Subcutaneous abdominal adipose tissue (tissue), 5 donors: ENCODE measurements around the gene MCF2L2.
A peak's percentile ranks its signal among the peaks of the same experiment; 100 is the strongest.

Source experiments
- H3K27ac ChIP-seq: one replicate; pipeline ENCODE4 v1.7.0; 2013; ENCODE audit warnings: low read depth, mild to moderate bottlenecking, inconsistent platforms, low read length, moderate library complexity
- H3K27me3 ChIP-seq, 5 donors: one replicate each; pipeline ENCODE4 v1.7.0; 2013; ENCODE audit warnings: low read length in 5 of 5, inconsistent platforms in 1 of 5; ENCODE audit not compliant: control insufficient read depth in 5 of 5, insufficient read depth in 4 of 5
- H3K36me3 ChIP-seq, 5 donors: one replicate each; pipeline ENCODE4 v1.7.0; 2013; ENCODE audit warnings: low read length in 5 of 5; ENCODE audit not compliant: control insufficient read depth in 5 of 5, insufficient read depth in 5 of 5
- H3K4me1 ChIP-seq, 5 donors: one replicate each; pipeline ENCODE4 v1.7.0; 2013; ENCODE audit warnings: low read length in 5 of 5, mild to moderate bottlenecking in 3 of 5, moderate library complexity in 1 of 5; ENCODE audit not compliant: control insufficient read depth in 5 of 5, insufficient read depth in 5 of 5
- H3K4me3 ChIP-seq, 5 donors: one replicate each; pipeline ENCODE4 v1.7.0; 2013; ENCODE audit warnings: low read length in 5 of 5, low read depth in 1 of 5
- H3K9ac ChIP-seq, 5 donors: one replicate each; pipeline ENCODE4 v1.7.0; 2013; ENCODE audit warnings: low read length in 5 of 5, mild to moderate bottlenecking in 4 of 5, moderate library complexity in 3 of 5
- H3K9me3 ChIP-seq, 5 donors: one replicate each; pipeline ENCODE4 v1.7.0; 2013; ENCODE audit warnings: low read length in 5 of 5; ENCODE audit not compliant: control insufficient read depth in 5 of 5
- donor health status: healthy.
- donor health status: healthy.
- donor health status: healthy.
- donor health status: healthy.
- donor health status: healthy.

MCF2L2 gene

DNA sequence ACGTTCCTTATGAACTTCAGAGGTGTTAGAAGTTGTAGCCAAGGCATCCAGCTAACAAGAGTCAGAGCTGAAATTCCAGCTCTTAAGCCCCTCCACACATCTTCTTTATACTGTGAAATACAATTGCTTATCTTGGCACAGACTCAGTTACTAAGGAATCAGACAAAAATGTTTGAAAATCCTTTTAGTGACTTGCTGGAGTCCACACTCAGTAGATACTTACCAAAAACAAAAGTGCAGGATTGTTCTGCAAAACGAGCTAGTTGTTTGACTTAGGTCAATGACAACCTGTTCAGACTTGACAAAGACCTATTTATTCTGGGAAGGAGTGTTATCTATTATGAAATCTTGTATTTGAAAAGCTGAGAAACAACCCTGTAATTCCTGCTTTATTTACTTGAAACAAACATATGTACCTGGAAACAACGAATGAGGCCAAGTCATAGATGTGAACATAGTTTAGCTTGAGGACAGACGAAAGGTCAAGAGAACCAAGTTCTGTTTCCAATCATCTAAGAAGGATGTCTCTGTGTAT, 136.9 kb downstream of the MCF2L2 start:
- Histone ChIP-seq H3K4me1 (peaks cover 0 to 16% (median 8%) of the 10 kb centered on the region in 5 donors), H3K27ac (no peak overlapping the region), H3K9ac (no peak overlapping the region), H3K9me3 (no peaks in the 10 kb centered on the region), H3K36me3 (no peaks in the 10 kb centered on the region), H3K27me3 (no peaks in the 10 kb centered on the region), H3K4me3 (no peak overlapping the region)

DNA sequence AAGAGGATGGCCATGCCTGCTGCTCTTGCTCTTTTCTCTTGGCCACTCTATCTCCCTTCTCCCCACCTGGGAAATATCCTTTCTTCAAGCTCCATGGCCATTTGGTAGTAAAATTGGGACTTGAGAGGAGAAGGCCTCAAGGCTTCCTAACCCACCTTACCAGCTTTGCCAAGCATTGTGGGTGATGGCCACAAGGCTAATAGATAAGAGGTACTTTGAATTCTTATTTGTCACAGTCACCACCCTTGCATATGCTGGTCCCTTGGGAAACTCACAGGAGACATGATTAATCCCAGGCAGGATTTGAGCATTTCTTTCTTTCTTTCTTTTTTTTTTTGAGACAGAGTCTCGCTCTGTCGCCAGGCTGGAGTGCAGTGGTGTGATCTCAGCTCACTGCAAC, 138.2 kb downstream of the MCF2L2 start:
- H3K27ac ChIP-seq = no peak overlapping the region
- no peaks in the 10 kb centered on the region for H3K9me3 ChIP-seq
- H3K36me3 ChIP-seq = no peaks in the 10 kb centered on the region
- no peak overlapping the region for H3K4me3 ChIP-seq
- H3K9ac ChIP-seq = no peak overlapping the region
- H3K27me3 ChIP-seq = no peaks in the 10 kb centered on the region
- H3K4me1 ChIP-seq = peaks cover 6 to 19% (median 17%) of the 10 kb centered on the region in 5 donors

DNA sequence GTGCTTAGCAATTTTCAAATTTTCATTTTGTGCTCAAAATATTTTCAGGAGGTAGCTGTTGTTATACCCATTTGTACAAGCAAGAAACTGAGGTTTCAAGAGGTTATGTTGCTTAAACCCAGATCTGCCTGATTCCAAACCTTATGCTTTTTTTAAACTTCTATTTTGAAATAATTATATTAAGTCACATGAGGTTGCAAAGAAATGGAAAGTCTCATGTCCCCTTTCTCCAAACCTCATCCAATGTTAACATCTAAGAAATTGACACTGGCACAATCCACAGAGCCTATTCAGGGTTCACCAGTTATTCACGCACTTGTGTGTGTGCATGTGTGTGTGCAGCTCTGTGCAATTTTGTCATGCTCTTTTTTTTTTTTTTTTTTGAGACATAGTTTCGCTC, 140.3 kb downstream of the MCF2L2 start:
- Histone ChIP-seq H3K27ac (no peak overlapping the region), H3K9me3 (no peaks in the 10 kb centered on the region), H3K9ac (no peak overlapping the region), H3K4me3 (no peak overlapping the region), H3K4me1 (peaks cover 6 to 25% (median 19%) of the 10 kb centered on the region in 5 donors), H3K27me3 (no peaks in the 10 kb centered on the region), H3K36me3 (no peaks in the 10 kb centered on the region)

DNA sequence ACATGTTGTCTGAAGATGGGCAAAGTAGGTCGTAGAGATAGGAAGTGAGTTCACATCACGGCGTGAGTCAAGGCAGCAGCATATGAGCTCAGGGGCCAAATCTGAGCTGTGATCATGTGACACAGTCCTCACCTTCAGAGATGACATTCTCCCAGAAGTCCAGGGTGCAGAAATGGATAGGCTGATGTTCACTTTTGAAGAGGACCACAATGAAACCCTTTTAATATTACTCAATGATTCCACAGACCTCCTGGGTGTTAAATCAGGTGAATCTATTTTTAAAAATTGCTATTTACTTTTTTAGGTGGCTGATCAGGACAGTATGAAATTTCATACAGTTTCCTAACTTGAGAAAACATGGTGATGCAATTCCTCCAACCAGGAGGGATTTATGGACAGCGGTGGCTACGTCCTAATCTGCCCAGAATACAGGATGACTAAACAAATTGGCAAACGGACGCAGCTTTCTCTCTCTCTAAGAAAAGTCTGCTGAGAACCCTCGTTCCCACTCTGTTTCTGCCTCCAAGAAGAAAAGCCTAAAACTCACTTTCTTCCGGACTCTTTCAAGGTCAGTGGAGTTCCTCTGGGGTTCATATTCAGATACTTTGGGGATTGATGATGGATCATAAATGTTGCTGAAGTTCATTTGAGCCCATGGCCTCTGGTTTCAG, 141.0 kb downstream of the MCF2L2 start:
- H3K9ac ChIP-seq = peak overlapping the region in 1 of 5 donors; percentile 56
- no peaks in the 10 kb centered on the region for H3K27me3 ChIP-seq
- H3K27ac ChIP-seq = peak overlapping the region; percentile 82
- peaks cover 6 to 25% (median 19%) of the 10 kb centered on the region in 5 donors for H3K4me1 ChIP-seq
- H3K9me3 ChIP-seq = no peaks in the 10 kb centered on the region
- H3K4me3 ChIP-seq = no peak overlapping the region
- H3K36me3 ChIP-seq = no peaks in the 10 kb centered on the region

DNA sequence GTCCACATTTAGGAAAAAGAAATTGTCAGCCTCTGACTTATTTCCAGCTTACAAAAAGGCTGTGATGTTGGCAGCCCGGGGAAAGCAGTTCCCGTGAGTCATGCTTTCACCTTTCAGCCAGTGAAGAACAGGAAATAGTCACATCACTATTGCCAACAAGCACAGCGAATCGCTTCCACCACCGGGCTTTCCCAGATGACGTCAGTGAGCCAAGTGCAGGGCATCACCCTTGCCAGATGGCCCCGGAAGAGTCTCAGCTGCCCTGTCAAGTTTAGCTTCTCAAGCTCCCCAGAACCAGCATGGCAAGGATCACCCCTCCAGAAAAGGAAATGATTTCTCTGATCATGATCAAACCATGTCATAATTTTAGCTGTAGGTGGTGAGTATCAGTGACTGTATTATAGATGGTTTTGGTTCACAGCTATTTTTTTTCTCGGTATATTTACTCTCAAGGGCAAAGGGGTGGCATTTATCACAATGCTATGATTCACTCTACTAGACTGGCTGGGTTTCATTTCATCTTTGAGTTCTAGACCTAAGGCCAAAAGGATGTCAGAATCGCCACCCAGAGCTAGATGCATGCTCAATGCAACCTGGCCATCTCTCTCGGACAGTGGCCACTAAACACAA, 142.5 kb downstream of the MCF2L2 start:
- H3K4me3 ChIP-seq = peak overlapping the region in 2 of 5 donors; percentile 25 to 28
- no peaks in the 10 kb centered on the region for H3K9me3 ChIP-seq
- no peaks in the 10 kb centered on the region for H3K36me3 ChIP-seq
- peak overlapping the region; percentile 82 for H3K27ac ChIP-seq
- H3K9ac ChIP-seq = peak overlapping the region in 2 of 5 donors; percentile 4 to 66
- H3K4me1 ChIP-seq = peaks cover 6 to 25% (median 19%) of the 10 kb centered on the region in 5 donors
- H3K27me3 ChIP-seq = no peaks in the 10 kb centered on the region

DNA sequence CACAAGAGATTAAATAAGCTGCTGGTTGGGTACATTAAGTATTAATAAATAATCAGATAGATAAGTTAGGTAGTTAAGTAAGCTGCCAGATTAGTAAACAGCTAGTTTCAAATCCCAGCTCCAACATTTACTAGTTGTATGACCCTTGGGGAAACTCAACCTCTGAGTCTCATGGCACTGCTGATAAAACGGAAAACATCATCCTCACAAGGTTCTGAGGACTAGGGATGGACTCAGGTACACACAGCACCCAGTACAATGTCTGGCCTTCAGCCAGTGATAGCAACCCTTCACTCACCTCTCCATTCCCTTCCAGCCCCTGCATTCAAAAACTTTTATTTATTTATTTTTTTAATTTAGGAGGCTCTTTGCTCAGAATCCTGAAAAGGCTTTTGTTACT, 143.1 kb downstream of the MCF2L2 start:
- Histone ChIP-seq H3K4me1 (peaks cover 6 to 25% (median 19%) of the 10 kb centered on the region in 5 donors), H3K27ac (peak overlapping the region; percentile 82), H3K36me3 (no peaks in the 10 kb centered on the region), H3K27me3 (no peaks in the 10 kb centered on the region), H3K9me3 (no peaks in the 10 kb centered on the region), H3K4me3 (peak overlapping the region in 1 of 5 donors; percentile 11), H3K9ac (peak overlapping the region in 3 of 5 donors; percentile 22 to 66 (median 62))

DNA sequence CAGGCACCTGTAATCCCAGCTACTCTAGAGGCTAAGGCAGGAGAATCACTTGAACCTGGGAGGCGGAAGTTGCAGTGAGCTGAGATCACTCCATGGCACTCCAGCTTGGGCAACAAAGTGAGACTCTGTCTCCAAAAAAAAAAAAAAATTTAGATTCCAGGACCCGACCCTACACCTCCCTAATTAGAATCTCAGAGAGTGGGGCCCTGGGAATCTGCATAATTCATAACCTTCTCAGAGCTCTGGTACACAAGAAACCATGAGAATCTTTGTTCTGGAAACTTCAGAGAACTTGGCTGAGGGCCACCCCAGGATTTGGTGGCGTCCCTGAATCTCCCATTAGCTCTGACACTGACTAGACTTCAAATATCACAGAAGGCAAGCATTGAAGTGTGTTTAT, 143.8 kb downstream of the MCF2L2 start:
- H3K9ac ChIP-seq = peak overlapping the region in 1 of 5 donors; percentile 62
- H3K9me3 ChIP-seq = no peaks in the 10 kb centered on the region
- H3K27ac ChIP-seq = peak overlapping the region; percentile 82
- no peak overlapping the region for H3K4me3 ChIP-seq
- H3K36me3 ChIP-seq = no peaks in the 10 kb centered on the region
- H3K4me1 ChIP-seq = peaks cover 6 to 25% (median 19%) of the 10 kb centered on the region in 5 donors
- no peaks in the 10 kb centered on the region for H3K27me3 ChIP-seq

DNA sequence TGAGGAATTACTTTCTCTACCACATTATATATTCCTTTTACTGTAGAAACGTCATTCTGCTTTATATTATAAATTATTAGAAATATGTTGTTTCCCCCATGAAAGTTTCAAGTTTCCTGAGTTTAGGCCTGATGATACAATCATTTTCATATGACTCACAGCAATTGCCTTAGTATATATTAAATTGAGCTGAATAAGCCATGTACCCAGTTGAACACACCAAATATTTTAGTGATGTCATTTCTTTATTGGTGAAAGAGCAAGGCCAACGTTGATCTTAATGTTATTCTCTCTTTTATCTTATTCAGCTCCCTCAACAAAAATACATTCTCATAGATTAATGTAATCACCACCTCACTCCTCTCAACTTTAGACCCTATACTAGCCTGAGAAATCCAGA, 144.5 kb downstream of the MCF2L2 start:
- Histone ChIP-seq H3K9ac (no peak overlapping the region), H3K27ac (no peak overlapping the region), H3K4me3 (no peak overlapping the region), H3K27me3 (no peaks in the 10 kb centered on the region), H3K9me3 (no peaks in the 10 kb centered on the region), H3K36me3 (no peaks in the 10 kb centered on the region), H3K4me1 (peaks cover 6 to 25% (median 19%) of the 10 kb centered on the region in 5 donors)

DNA sequence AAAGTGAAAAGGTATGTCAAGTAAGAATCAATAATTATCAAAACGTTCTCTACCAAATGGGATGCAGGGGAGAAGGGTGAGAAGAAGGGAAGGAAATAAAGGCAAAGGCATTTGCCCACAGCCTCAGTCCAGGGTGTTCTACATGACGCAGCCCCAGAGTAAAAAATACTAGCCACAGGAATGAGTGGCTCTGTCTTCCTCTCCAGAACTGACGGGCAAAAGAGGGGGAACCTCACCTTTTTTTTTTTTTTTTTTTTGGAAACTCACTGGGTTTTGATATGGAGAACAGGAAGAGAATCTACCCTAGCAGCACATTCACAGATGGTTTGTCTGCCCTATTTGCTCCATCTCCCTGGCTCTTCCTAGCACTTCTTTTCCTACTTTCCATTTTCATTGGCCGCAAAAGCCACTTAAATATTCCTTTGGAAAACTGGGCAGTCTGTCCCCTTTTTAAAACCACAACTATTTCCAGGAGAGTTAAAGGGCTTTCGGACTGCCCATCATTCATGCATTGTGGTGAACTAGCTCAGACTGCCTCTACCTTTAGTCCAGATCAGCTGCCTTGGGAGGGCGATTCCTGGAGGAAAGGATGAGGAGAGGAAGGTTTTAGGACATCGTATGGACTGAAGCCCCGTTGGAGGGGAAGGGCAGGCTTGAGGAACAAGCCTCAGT, 147.2 kb downstream of the MCF2L2 start:
- H3K36me3 ChIP-seq = no peaks in the 10 kb centered on the region
- no peak overlapping the region for H3K4me3 ChIP-seq
- H3K9me3 ChIP-seq = no peaks in the 10 kb centered on the region
- no peak overlapping the region for H3K9ac ChIP-seq
- no peak overlapping the region for H3K27ac ChIP-seq
- H3K4me1 ChIP-seq = peaks cover 6 to 16% (median 14%) of the 10 kb centered on the region in 5 donors
- H3K27me3 ChIP-seq = no peaks in the 10 kb centered on the region

DNA sequence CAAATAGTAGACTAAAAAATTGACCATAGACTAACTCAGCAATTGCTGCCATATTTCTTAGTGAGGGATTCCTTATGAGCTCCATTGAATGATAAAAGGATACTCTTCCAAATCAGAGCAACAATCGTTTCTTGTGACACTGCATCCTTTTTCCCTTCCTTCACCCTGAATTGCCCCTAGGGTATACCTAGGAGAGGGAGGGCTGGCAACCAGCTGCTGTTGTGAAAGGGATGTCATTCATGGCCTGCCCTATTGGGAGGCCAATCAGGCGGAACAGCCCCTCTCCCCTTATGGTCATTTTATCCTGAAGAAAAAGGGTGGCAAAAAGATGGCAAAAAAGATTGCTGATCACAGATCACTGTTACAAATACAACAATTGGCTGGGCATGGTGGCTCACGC, 149.0 kb downstream of the MCF2L2 start:
- Histone ChIP-seq H3K9ac (no peak overlapping the region), H3K27me3 (no peaks in the 10 kb centered on the region), H3K36me3 (no peaks in the 10 kb centered on the region), H3K9me3 (no peaks in the 10 kb centered on the region), H3K4me3 (no peak overlapping the region), H3K4me1 (peaks cover 0 to 11% (median 5%) of the 10 kb centered on the region in 5 donors), H3K27ac (no peak overlapping the region)
